Keratinocyte (primary cell): Measurements from ENCODE around the gene NPY4R. TPM values are rescaled to one million over a fixed set of nuclear protein-coding genes. Genes with fewer than 3 reads are reported as not detected.

ENCODE experiments used
- polyA plus RNA-seq, 5 experiments: library from polyadenylated mRNA; depleted of rRNA in 3 of 5; stranded (reverse) in 3 of 5; stranded (forward) in 1 of 5; unstranded in 1 of 5; fragments of >200 nt; gene quantifications; 1 replicate in 1 of 5; 2 replicates in 3 of 5; 3 replicates in 1 of 5; pipeline versions ENCODE4 v1.2.1 to v1.2.3, GENCODE V29; 2011 to 2012; ENCODE audit warnings: missing spikeins in 2 of 5, low read depth in 1 of 5, low replicate concordance in 1 of 5

NPY4R gene
- polyA plus RNA-seq, 1 donor (not counting 4 experiments of a cell fraction or from before 2014, with no cell fraction given) = 0.80 TPM

Other genes starting within 250 kb of the NPY4R start
- not detected in 3 replicates for gene ANTXRL, start 179.0 kb downstream of the NPY4R start, polyA plus RNA-seq
- 495 to 686 TPM (median 516 TPM) in 3 replicates for gene ANXA8L1, start 90.2 kb downstream of the NPY4R start, polyA plus RNA-seq
- gene GPRIN2, start 90.7 kb upstream of the NPY4R start, polyA plus RNA-seq = 0.03 to 0.42 TPM (median 0.08 TPM) in 3 replicates
- 0.07 to 0.16 TPM (median 0.13 TPM) in 3 replicates for gene SYT15, start 113.2 kb upstream of the NPY4R start, polyA plus RNA-seq